22Rv1 (cell line): ENCODE results near the gene LARP1.

Experiments used
- H3K27ac ChIP-seq: fragments of 450-650 bp; 2 replicates; pipeline ENCODE4 v1.5.1; 2017
- CTCF ChIP-seq: fragments of 450-650 bp; IDR thresholded peaks from 2 replicates; pipeline ENCODE4 v1.5.1; 2017; ENCODE audit warnings: mild to moderate bottlenecking
- ZFX ChIP-seq: fragments of 450-650 bp; IDR thresholded peaks from 2 replicates; pipeline ENCODE4 v1.6.1; 2017; ENCODE audit warnings: antibody characterized with exemption, borderline replicate concordance

Gene LARP1

GRCh38 chr5:154712518-154713437, 42.4 kb upstream of the LARP1 start:
- TF ChIP-seq ZFX (no peak), CTCF (no peak)
- no peak overlapping the region for H3K27ac ChIP-seq

GRCh38 chr5:154713615-154714125, 41.5 kb upstream of the LARP1 start:
- no peak overlapping the region for H3K27ac ChIP-seq

GRCh38 chr5:154714266-154714986, 40.8 kb upstream of the LARP1 start:
- TF ChIP-seq ZFX (no peak), CTCF (no peak)
- no peak overlapping the region for H3K27ac ChIP-seq

More at GRCh38 chr5:154713615-154714125, 41.5 kb upstream of the LARP1 start:
- TF ChIP-seq CTCF (no peak), ZFX (no peak)

GRCh38 chr5:154721481-154722058, 33.6 kb upstream of the LARP1 start:
- H3K27ac ChIP-seq = no peak overlapping the region
- TF ChIP-seq ZFX (no peak), CTCF (no peak)

GRCh38 chr5:154722097-154722496, 33.1 kb upstream of the LARP1 start:
- TF ChIP-seq ZFX (no peak), CTCF (no peak)
- no peak overlapping the region for H3K27ac ChIP-seq

DNA sequence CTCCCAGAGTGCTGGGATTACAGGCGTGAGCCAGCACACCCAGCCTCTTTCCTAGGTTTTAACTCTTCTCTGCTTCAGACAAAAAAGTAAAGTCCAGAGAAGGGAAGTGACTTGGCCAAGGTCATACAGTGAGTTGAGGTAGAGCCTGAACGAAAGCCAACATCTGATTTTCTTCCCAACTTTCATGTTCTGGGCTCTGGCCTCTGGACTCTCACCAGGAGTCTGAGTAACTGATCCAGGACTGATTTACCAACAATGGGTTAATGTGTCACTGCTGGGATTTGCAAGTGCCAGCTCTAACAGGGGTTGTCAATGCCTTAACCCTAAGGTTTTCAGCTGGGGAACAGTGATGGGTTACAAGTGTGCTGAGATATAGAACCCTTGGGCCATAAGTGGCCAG, 32.2 kb upstream of the LARP1 start:
- H3K27ac ChIP-seq = no peak overlapping the region
- TF ChIP-seq CTCF (no peak), ZFX (no peak)
